ENCODE results near the gene HNRNPCL4. TPM values are rescaled to one million over a fixed set of nuclear protein-coding genes. Genes with fewer than 3 reads are reported as not detected.
"Not testable (repeated sequence)": the region's sequence is repeated elsewhere in the genome, so short reads cannot be mapped to it uniquely, and the experiment has no call there.

The HNRNPCL4 gene
- not detected for total RNA-seq

- not testable (repeated sequence) for DNase-seq (ENCODE audit: low spot score); ATAC-seq
These were observed at the start of gene HNRNPCL4 for GRCh38 chr1:13165531-13165930. Gene HNRNPCL4 (minus strand): TSS chr1:13165631. CDS start chr1:13165467, 164 bp downstream.

- not testable (repeated sequence) for DNase-seq (ENCODE audit: low spot score)
- ATAC-seq = peak; percentile 87
These were observed 43.3 kb upstream of the HNRNPCL4 start for GRCh38 chr1:13208712-13209111.

GRCh38 chr1:13201309-13201708 is 35.9 kb upstream of the HNRNPCL4 start, which contains the start of gene PRAMEF13:
Gene PRAMEF13 (minus strand): TSS chr1:13201409. CDS start chr1:13199589, 1,820 bp downstream.
- not testable (repeated sequence) for ATAC-seq

GRCh38 chr1:13171548-13171947 is 6.1 kb upstream of the HNRNPCL4 start, which contains the start of gene PRAMEF9:
Gene PRAMEF9 (plus strand): TSS chr1:13171848. CDS start chr1:13175281, 3,433 bp downstream.
- ATAC-seq; DNase-seq (ENCODE audit: low spot score): not testable (repeated sequence)

More at GRCh38 chr1:13201309-13201708, 35.9 kb upstream of the HNRNPCL4 start, which contains the start of gene PRAMEF13:
- DNase-seq (ENCODE audit: low spot score) = not testable (repeated sequence)

GRCh38 chr1:13155909-13156308 is 9.5 kb downstream of the HNRNPCL4 start, which contains the start of gene PRAMEF26:
Gene PRAMEF26 (minus strand): TSS chr1:13156009. CDS start chr1:13153095, 2,914 bp downstream.
- not testable (repeated sequence) for DNase-seq (ENCODE audit: low spot score); ATAC-seq

GRCh38 chr1:13116754-13117153 is 48.7 kb downstream of the HNRNPCL4 start, which contains the start of gene HNRNPCL2:
Gene HNRNPCL2 (minus strand): TSS chr1:13116854. CDS start chr1:13116400, 454 bp downstream.
- not testable (repeated sequence) for DNase-seq (ENCODE audit: low spot score); ATAC-seq

Other genes with a start within 250 kb of the HNRNPCL4 start
- gene PRAMEF7, start 249.0 kb downstream of the HNRNPCL4 start, total RNA-seq = not detected
- not detected for gene PRAMEF6, start 218.1 kb downstream of the HNRNPCL4 start, total RNA-seq
- not detected for gene PRAMEF27, start 109.1 kb downstream of the HNRNPCL4 start, total RNA-seq
- not detected for gene HNRNPCL3, start 104.9 kb downstream of the HNRNPCL4 start, total RNA-seq
- gene PRAMEF25, start 94.9 kb downstream of the HNRNPCL4 start, total RNA-seq = not detected
- not detected for gene HNRNPCL2, start 48.8 kb downstream of the HNRNPCL4 start, total RNA-seq
- not detected for gene PRAMEF26, start 9.6 kb downstream of the HNRNPCL4 start, total RNA-seq
- not detected for gene PRAMEF9, start 6.2 kb upstream of the HNRNPCL4 start, total RNA-seq
- not detected for gene PRAMEF13, start 35.8 kb upstream of the HNRNPCL4 start, total RNA-seq
- not detected for gene PRAMEF18, start 60.5 kb upstream of the HNRNPCL4 start, total RNA-seq
- gene PRAMEF5, start 88.6 kb upstream of the HNRNPCL4 start, total RNA-seq = not detected
- not detected for gene PRAMEF8, start 119.5 kb upstream of the HNRNPCL4 start, total RNA-seq
- 0.25 TPM for gene PRAMEF33, start 137.9 kb upstream of the HNRNPCL4 start, total RNA-seq
- not detected for gene PRAMEF15, start 149.9 kb upstream of the HNRNPCL4 start, total RNA-seq
- gene PRAMEF14, start 181.5 kb upstream of the HNRNPCL4 start, total RNA-seq = not detected
- gene PRAMEF19, start 206.3 kb upstream of the HNRNPCL4 start, total RNA-seq = not detected
- gene PRAMEF17, start 224.0 kb upstream of the HNRNPCL4 start, total RNA-seq = not detected
- gene PRAMEF20, start 244.8 kb upstream of the HNRNPCL4 start, total RNA-seq = not detected

All from left lobe of liver (tissue), 2 donors.